OCI-M2 (cell line): ENCODE data around the gene DCHS1.
A peak's percentile ranks its signal among the peaks of the same experiment; 100 is the strongest.

Experiments
- DNase-seq: peaks from one replicate; lab custom pipeline; 2025; ENCODE audit not compliant: unreplicated experiment; lab: John Stamatoyannopoulos, UW

DCHS1 gene

GRCh38 chr11:6629892-6630631 is 25.5 kb downstream of the DCHS1 start:
- no peak for DNase-seq

GRCh38 chr11:6629573-6629891 is 26.1 kb downstream of the DCHS1 start:
- no peak for DNase-seq

GRCh38 chr11:6628526-6628925 is 27.1 kb downstream of the DCHS1 start:
- DNase-seq, result no peak

- DNase-seq, result no peak
Measured at GRCh38 chr11:6627762-6628241, 27.8 kb downstream of the DCHS1 start.

- DNase-seq, result no peak
Measured at GRCh38 chr11:6626971-6627761, 28.4 kb downstream of the DCHS1 start.

GRCh38 chr11:6625832-6626420 is 29.7 kb downstream of the DCHS1 start:
- DNase-seq, result no peak

GRCh38 chr11:6625156-6625831 is 30.3 kb downstream of the DCHS1 start:
- DNase-seq, result no peak

GRCh38 chr11:6623391-6624363 is 31.9 kb downstream of the DCHS1 start:
- no peak for DNase-seq

GRCh38 chr11:6622261-6623171 is 33.1 kb downstream of the DCHS1 start:
- no peak for DNase-seq

GRCh38 chr11:6621711-6622211 is 33.8 kb downstream of the DCHS1 start:
- DNase-seq, result no peak

- DNase-seq, result no peak
Measured at GRCh38 chr11:6620636-6621035, 35.0 kb downstream of the DCHS1 start.

GRCh38 chr11:6619004-6619745 is 36.4 kb downstream of the DCHS1 start, which contains the start of gene TPP1:
TPP1 (minus strand) TSS chr11:6619422; CDS start chr11:6619400, 22 bp downstream.
- peak; percentile 66 for DNase-seq

GRCh38 chr11:6618117-6619003 is 37.2 kb downstream of the DCHS1 start:
- peak; percentile 15 for DNase-seq

GRCh38 chr11:6617315-6617781 is 38.3 kb downstream of the DCHS1 start:
- no peak for DNase-seq

GRCh38 chr11:6616596-6617250 is 38.9 kb downstream of the DCHS1 start:
- no peak for DNase-seq

- DNase-seq, result no peak
Measured at GRCh38 chr11:6615882-6616585, 39.6 kb downstream of the DCHS1 start.
